Activated CD8-positive, alpha-beta T cell treated with anti-CD3 and anti-CD28 coated beads for 36 hours (primary cell): ENCODE results near the gene SLC30A4. TPM values are rescaled to one million over a fixed set of nuclear protein-coding genes. Genes with fewer than 3 reads are reported as not detected.
"Not testable (repeated sequence)": the region's sequence is repeated elsewhere in the genome, so short reads cannot be mapped to it uniquely, and the experiment has no call there.

ENCODE experiments used
- ATAC-seq: fragments of 200-7000 bp; cut with Tn5 transposase; one replicate; pipeline ENCODE4 v1.10.0; 2021; ENCODE audit warnings: mild to moderate bottlenecking, moderate library complexity
- CTCF ChIA-PET: fragments of 350-600 bp; sonication (Branson Sonifier 250); formaldehyde crosslinking; loops from one replicate; lab custom pipeline; 2021; ENCODE audit warnings: antibody characterized with exemption; lab: Charles Lee
- POLR2A ChIA-PET: fragments of 350-600 bp; sonication (Branson Sonifier 250); formaldehyde crosslinking; loops from one replicate; lab custom pipeline; 2021; ENCODE audit warnings: antibody characterized with exemption; lab: Charles Lee
- DNase-seq: peaks from one replicate; pipeline ENCODE4 v3.0.0-alpha.2; 2020
- H3K27ac Mint-ChIP-seq: one replicate; pipeline ENCODE4 v1.8.0; 2021; ENCODE audit warnings: mild to moderate bottlenecking, mixed read lengths
- H3K27me3 Mint-ChIP-seq: one replicate; pipeline ENCODE4 v1.8.0; 2021; ENCODE audit warnings: mixed read lengths
- H3K36me3 Mint-ChIP-seq: one replicate; pipeline ENCODE4 v1.8.0; 2021; ENCODE audit warnings: low read depth, mixed read lengths
- H3K4me1 Mint-ChIP-seq: one replicate; pipeline ENCODE4 v1.8.0; 2021; ENCODE audit warnings: low read depth, mixed read lengths
- H3K4me3 Mint-ChIP-seq: one replicate; pipeline ENCODE4 v1.8.0; 2021; ENCODE audit warnings: mild to moderate bottlenecking, moderate library complexity, mixed read lengths
- H3K9me3 Mint-ChIP-seq: one replicate; pipeline ENCODE4 v1.8.0; 2021; ENCODE audit warnings: mixed read lengths
- CTCF ChIP-seq: fragments of 200-600 bp; IDR thresholded peaks from one replicate; pipeline ENCODE4 v1.8.0; 2022; ENCODE audit warnings: antibody characterized with exemption, mild to moderate bottlenecking
- intact Hi-C: fragments of 100-400 bp; cut with micrococcal nuclease; formaldehyde crosslinking; loops from one replicate; pipeline ENCODE4 v1.10.0; 2022
- total RNA-seq, 2 experiments: library from RNA; stranded (reverse); gene quantifications; one replicate each; pipeline ENCODE4 v1.2.3, GENCODE V29; 2021

The SLC30A4 gene
- total RNA-seq, 2 experiments from 2014 or later: 1.7 to 2.0 TPM

DNA sequence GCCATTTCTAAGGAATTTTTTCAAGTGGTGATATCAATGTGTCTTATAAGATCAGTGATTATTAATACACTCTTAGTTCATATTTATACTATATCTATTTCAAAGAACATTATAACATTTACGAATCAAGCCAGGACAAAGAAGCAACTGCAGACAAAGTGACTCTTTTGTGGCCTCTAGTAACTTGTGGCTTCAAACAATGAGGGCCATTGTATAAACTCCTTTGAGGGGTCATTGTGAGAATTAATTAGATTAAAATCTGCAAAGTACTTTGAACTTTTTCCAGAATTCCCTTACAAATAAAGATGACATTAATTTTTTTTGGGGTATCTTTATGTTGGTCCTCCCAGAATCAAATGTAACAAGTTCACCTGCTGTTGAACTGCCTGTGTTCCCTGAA lies 12.3 kb upstream of the SLC30A4 start:
- DNase-seq (no peak), ATAC-seq (no peak)
- Mint-ChIP-seq H3K9me3 (no peaks in the 10 kb centered on the region), H3K36me3 (no peaks in the 10 kb centered on the region), H3K27ac (no peak overlapping the region), H3K27me3 (peaks cover 2% of the 10 kb centered on the region), H3K4me1 (no peaks in the 10 kb centered on the region), H3K4me3 (no peak overlapping the region)
- ChIA-PET CTCF (interaction anchor here (0.9 kb wide), 1 partner anchor 9 kb away, joined by 3 read pairs; no protein-coding TSS in a partner anchor), POLR2A (no interaction called here)
- intact Hi-C loops: no loop called here
- TF ChIP-seq CTCF: no peak

GRCh38 chr15:45532892-45533291 lies 10.3 kb upstream of the SLC30A4 start:
- H3K36me3 Mint-ChIP-seq, H3K4me1 Mint-ChIP-seq, H3K9me3 Mint-ChIP-seq, H3K4me3 Mint-ChIP-seq, DNase-seq, H3K27me3 Mint-ChIP-seq, POLR2A ChIA-PET, H3K27ac Mint-ChIP-seq, ATAC-seq, intact Hi-C loops: not testable (repeated sequence)
- CTCF ChIA-PET: interaction anchor here (1.1 kb wide), 1 partner anchor 43 kb away, joined by 4 read pairs; no protein-coding TSS in a partner anchor

- Mint-ChIP-seq H3K27ac (no peak overlapping the region), H3K27me3 (peaks cover 2% of the 10 kb centered on the region), H3K36me3 (no peaks in the 10 kb centered on the region), H3K9me3 (no peaks in the 10 kb centered on the region), H3K4me3 (no peak overlapping the region), H3K4me1 (no peaks in the 10 kb centered on the region)
- ChIA-PET POLR2A (no interaction called here), CTCF (interaction anchor here (1.0 to 1.9 kb wide), 4 partner anchors 11 to 100 kb away, joined by 3 to 5 read pairs (median 4); no protein-coding TSS in a partner anchor)
- no peak for TF ChIP-seq CTCF
- DNase-seq (no peak), ATAC-seq (no peak)
- intact Hi-C loops: no loop called here
Measured at GRCh38 chr15:45529613-45530012, 7.1 kb upstream of the SLC30A4 start.

DNA sequence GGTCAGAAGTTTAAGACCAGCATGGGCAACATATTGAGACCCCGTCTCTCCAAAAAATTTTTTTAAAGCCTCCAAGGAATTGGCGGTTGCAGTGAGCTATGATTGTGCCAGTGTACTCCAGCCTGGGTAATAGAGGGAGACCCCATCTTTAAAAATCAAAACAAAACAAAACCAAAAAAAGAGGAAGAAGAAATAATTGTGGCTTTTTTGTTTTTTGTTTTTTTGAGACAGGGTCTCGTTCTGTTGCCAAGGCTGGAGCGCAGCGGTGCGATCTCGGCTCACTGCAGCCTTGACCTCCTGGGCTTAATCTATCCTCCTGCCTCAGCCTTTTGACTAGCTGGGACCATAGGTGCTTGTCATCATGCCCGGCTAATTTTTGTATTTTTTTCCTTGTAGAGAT lies 4.5 kb upstream of the SLC30A4 start:
- Mint-ChIP-seq H3K4me3 (no peak overlapping the region), H3K27me3 (peaks cover 5% of the 10 kb centered on the region), H3K4me1 (peaks cover 3% of the 10 kb centered on the region), H3K36me3 (no peaks in the 10 kb centered on the region), H3K9me3 (no peaks in the 10 kb centered on the region), H3K27ac (no peak overlapping the region)
- TF ChIP-seq CTCF: no peak
- intact Hi-C loops: no loop called here
- ATAC-seq (no peak), DNase-seq (no peak)
- ChIA-PET CTCF (no interaction called here), POLR2A (no interaction called here)

GRCh38 chr15:45523166-45523460 lies 558 bp upstream of the SLC30A4 start:
- H3K27me3 Mint-ChIP-seq: peaks cover 4% of the 10 kb centered on the region
- peak overlapping the region; percentile 44 for H3K27ac Mint-ChIP-seq
- DNase-seq (peak; percentile 3), ATAC-seq (no peak)
- H3K36me3 Mint-ChIP-seq: peaks cover 2% of the 10 kb centered on the region
- TF ChIP-seq CTCF: no peak
- intact Hi-C loops: loop anchor here (5.0 kb wide), 1 partner anchor 89 kb away; no protein-coding TSS in a partner anchor
- no peaks in the 10 kb centered on the region for H3K9me3 Mint-ChIP-seq
- peaks cover 19% of the 10 kb centered on the region for H3K4me1 Mint-ChIP-seq
- peak overlapping the region; percentile 74 for H3K4me3 Mint-ChIP-seq
- CTCF ChIA-PET: interaction anchor here (1.5 kb wide), 1 partner anchor 64 kb away, joined by 4 read pairs; no protein-coding TSS in a partner anchor
- POLR2A ChIA-PET: interaction anchor here (0.8 to 1.0 kb wide), 2 partner anchors 14 to 74 kb away, joined by 3 read pairs; no protein-coding TSS in a partner anchor
